Measurements from ENCODE around the gene GJB3.

The GJB3 gene

GRCh38 chr1:34761176-34761761 lies 19.7 kb upstream of the GJB3 start:
- TF ChIP-seq CTCF (IDR thresholded peaks at IDR 0.05; ENCODE audit: low read depth, low read length), result no peak
- no peak overlapping the region for H3K4me3 ChIP-seq (ENCODE audit: low read depth, low read length)

- no peak overlapping the region for H3K4me3 ChIP-seq (ENCODE audit: low read depth, low read length)
- no peak for TF ChIP-seq CTCF (IDR thresholded peaks at IDR 0.05; ENCODE audit: low read depth, low read length)
Observed at GRCh38 chr1:34761776-34762307, 19.2 kb upstream of the GJB3 start.

GRCh38 chr1:34762474-34763141 lies 18.4 kb upstream of the GJB3 start:
- no peak for TF ChIP-seq CTCF (IDR thresholded peaks at IDR 0.05; ENCODE audit: low read depth, low read length)
- H3K4me3 ChIP-seq (ENCODE audit: low read depth, low read length), result no peak overlapping the region

- no peak for TF ChIP-seq CTCF (IDR thresholded peaks at IDR 0.05; ENCODE audit: low read depth, low read length)
- no peak overlapping the region for H3K4me3 ChIP-seq (ENCODE audit: low read depth, low read length)
Observed at GRCh38 chr1:34763142-34763781, 17.8 kb upstream of the GJB3 start.

- no peak overlapping the region for H3K4me3 ChIP-seq (ENCODE audit: low read depth, low read length)
- no peak for TF ChIP-seq CTCF (IDR thresholded peaks at IDR 0.05; ENCODE audit: low read depth, low read length)
Observed at GRCh38 chr1:34768856-34769255, 12.2 kb upstream of the GJB3 start.

- no peak for TF ChIP-seq CTCF (IDR thresholded peaks at IDR 0.05; ENCODE audit: low read depth, low read length)
- no peak overlapping the region for H3K4me3 ChIP-seq (ENCODE audit: low read depth, low read length)
Observed at GRCh38 chr1:34770891-34771504, 10.0 kb upstream of the GJB3 start.

Measured in WI38 (cell line).